GM19455 (cell line): ENCODE data around the gene SLC13A4.
"Not testable (repeated sequence)": the region's sequence is repeated elsewhere in the genome, so short reads cannot be mapped to it uniquely, and the experiment has no call there.

Source experiments
- ATAC-seq: cut with Tn5 transposase; IDR thresholded peaks from one replicate; pipeline ENCODE4 v1.9.1; 2021; ENCODE audit not compliant: unreplicated experiment

SLC13A4 gene

GRCh38 chr7:135753616-135754413 lies 25.8 kb upstream of the SLC13A4 start:
- ATAC-seq, result no peak

- ATAC-seq, result no peak
Measured at GRCh38 chr7:135748770-135749169, 20.8 kb upstream of the SLC13A4 start, which contains the start of gene FAM180A. Gene FAM180A, minus strand, starts transcription at chr7:135748813. Its CDS starts 233 bp downstream, at chr7:135748580.

DNA sequence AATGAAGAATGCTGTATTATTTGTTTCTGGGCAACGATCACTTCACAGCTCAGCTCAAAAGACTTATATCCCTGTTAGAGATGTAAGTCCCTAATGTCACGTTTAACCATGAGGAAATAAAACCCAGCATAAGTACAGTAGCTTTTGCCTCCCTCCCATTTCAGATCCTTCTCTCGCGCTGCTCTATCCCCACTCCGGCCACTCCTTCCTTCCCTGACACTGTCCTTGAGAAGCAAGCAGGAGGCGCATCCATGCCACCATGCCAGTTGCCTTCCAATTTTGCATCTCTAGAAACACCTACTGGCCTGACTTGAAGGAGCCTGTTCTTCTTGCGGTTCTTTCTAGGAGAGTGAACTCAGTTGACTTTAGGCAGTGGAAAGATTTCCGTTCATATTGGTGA lies 19.4 kb upstream of the SLC13A4 start:
- no peak for ATAC-seq

GRCh38 chr7:135745703-135746312 lies 17.8 kb upstream of the SLC13A4 start:
- ATAC-seq, result no peak

DNA sequence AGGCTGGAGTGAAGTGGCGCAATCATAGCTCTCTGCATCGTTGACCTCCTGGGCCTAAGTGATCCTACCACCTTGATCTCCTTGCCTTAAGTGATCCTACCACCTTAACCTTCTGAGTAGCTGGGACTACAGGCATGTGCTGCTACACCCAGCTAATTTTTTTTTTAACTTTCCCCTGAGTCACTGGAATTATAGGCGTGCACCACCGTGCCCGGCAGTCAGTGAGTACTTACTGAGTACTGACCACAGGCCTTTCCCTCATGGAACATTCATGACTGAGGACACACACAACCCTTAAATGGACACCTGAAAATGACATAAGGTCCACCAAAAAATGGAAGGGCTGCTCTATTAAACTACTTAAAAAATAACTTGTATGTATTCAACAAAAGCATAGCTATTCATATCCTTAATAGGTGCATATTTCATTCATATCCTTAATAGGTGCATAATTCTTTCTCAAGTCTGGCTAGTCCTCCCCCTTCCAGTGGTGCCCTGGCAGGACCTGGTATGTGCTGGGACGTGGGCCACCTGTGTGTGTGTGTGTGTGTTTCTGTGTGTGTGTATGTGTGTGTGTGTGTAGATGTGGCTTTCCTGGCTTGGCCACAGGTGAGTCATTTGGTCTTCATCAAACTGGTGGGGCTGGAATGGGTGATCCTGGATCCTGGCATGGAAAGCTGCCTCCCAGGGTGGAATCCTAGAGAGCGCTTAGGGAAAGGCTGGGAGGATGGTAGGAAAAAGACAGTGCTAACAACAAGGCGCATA lies 17.1 kb upstream of the SLC13A4 start:
- ATAC-seq, result no peak

DNA sequence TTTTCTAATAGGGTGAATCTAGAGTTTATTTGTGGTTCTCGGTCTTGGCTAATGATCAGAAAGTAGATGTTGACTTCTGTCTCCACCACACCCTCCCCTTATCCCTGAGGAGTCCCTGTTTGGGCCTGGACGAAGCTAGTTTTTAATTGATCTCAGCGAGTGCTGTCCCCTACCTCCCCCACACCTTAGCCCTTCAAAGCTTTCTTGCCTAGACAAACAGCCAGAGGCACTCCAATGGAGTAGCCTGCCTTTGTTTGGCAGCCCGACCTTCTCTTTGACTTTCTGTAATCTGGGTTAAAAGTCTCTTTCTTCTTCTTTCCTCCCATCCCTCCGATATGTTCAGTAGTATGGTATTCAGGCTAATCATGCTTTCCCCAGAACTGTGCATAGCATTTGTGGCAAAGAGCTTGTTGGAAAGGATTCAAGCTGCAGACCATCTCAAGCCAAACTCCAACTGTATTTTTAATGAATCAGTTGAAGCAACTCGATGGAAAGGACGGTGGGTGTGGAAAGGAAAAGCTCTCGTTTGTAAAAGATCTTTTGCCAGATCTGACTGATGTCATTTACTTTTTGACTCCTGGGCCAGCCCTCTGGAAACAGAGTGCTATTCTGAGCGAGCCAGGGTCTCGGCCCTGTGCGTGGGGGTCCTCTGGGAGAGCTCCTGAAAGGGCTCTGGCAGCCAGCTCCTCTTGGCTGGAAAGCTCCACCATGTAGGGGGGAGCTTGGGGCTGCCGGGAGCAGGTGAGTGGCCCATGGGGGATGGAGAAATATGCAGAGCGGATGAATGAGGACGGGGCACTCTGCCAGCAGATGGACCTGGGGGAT lies 16.1 kb upstream of the SLC13A4 start:
- ATAC-seq, result no peak

DNA sequence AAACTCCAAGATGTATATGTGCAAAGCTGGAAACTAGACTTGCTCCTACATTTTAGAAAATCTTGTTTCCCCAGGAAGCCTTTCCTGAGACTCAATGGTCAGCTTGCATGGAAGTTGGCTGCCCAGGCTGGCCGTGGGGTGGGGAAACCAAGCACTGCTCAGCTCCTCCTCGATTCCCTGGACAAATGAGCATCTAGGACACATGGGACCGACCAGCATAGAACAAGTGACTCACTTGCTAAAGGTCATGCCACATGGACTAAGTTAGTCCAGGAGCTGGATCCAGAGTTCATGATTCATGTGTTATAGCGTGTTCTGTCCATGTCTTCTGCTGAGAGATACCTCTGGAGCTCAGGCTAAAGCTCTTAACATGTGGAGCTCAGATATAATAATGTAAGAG lies 14.4 kb upstream of the SLC13A4 start:
- no peak for ATAC-seq

DNA sequence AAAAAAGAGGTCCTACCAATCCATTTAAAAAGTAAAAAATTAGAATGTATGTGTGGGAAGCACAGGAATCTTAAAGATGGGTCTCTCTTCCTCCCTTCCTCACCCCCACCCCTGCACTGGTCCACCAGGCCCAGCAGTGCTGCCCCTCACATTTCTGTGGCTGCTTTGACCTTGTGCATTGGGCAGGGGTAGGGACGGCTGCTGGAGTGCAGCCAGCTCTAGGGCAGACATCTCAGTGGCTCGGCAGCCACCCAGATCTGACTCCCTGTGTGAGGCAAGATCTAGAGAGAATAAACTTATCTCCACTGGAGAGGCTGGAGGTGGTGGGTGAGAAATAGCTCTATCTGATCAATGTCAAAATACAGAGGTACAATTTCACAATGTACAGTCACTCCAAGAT lies 13.9 kb upstream of the SLC13A4 start:
- ATAC-seq, result no peak

DNA sequence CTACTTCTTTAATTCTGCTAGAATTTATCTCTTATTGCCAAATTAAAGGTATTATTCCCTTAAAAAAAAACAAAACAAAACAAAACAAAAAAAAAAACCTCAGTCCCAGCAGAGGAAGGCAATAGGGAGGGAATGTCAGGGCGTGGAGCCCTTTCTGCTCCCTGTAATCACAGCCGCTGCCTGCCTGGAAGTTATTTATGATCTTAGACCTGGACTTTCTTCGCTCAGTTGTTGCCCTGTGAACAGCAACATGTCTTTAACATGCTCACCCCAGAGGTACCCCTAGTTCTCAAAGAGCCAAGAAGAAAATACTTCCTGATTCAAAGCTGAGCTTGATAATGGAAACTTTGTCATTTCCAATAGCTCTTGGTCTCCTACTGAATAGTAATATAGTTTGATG lies 12.9 kb upstream of the SLC13A4 start:
- no peak for ATAC-seq

GRCh38 chr7:135737306-135737647 lies 9.3 kb upstream of the SLC13A4 start:
- ATAC-seq, result not testable (repeated sequence)

- ATAC-seq, result no peak
Measured at GRCh38 chr7:135736586-135737305, 8.8 kb upstream of the SLC13A4 start.

DNA sequence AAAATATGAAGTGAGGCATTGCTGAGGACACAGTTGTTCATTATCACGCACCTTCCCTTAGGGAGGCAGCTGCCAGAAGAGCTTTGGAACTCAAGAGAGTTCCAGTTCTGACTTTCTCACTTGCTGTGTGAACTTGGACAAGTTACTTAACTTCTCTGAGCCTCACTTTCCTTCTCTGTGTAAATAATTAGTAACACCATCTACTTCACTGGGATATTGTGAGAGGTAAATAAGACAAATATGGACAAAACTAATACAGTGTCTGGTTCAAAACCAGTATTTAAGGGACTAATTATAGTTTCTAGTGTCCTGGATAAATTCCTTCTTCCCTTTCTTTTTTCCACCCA lies 6.3 kb upstream of the SLC13A4 start:
- ATAC-seq, result no peak

DNA sequence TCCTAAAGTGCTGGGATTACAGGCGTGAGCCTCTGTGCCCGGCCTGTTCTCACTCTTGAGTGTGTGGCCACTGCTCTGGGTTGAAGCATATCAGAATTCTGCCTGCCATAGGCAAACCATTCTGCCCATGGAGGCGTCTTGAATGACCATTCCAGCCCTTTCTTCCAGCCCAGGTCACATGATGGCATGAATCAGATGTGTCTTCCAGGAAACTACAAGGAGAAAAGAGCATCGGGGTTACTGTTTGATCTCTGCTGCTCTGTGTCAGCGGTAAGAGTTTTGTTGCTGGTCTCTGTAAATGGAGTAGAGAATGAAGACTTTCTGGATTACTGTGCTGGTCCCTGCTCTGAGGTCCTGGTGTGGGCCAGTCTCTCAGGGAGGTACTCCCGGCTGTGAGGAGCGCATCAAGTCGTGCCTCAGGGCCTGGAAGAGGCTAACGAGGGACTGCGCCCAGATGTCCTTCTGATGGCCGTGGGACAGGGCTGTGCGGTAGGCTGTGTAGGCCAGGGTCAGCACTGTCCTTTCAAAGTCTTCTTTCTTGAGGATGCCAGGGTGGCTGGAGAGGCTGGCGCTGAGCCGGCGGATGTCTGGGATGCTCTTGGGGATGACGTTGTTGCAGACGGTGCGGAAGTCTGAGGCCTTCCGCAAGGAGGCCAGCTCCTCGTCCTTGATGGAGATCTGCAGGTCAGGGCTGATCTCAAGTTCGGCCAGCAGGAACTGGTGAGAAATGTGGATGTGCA lies 5.8 kb upstream of the SLC13A4 start:
- no peak for ATAC-seq

GRCh38 chr7:135731131-135731530 lies 3.1 kb upstream of the SLC13A4 start:
- ATAC-seq, result no peak

DNA sequence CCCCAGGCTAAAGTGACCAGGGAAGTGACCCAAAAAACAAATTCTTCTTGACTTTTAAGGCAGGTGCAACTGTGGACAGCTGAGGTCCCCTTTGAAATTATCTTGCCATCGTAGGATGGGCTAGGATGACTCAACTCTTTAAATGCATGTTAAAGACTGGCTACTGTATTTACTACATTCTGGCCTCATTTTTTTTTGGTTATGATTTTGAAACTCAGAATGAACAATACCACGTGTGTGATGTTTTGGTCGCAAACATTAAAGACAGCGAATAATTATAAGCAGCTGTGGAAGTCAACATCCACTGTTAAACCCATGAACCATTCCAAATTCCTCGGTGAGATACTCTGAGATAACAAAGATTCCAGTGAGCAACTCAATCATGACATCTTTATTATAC lies 1.2 kb upstream of the SLC13A4 start:
- ATAC-seq, result no peak

DNA sequence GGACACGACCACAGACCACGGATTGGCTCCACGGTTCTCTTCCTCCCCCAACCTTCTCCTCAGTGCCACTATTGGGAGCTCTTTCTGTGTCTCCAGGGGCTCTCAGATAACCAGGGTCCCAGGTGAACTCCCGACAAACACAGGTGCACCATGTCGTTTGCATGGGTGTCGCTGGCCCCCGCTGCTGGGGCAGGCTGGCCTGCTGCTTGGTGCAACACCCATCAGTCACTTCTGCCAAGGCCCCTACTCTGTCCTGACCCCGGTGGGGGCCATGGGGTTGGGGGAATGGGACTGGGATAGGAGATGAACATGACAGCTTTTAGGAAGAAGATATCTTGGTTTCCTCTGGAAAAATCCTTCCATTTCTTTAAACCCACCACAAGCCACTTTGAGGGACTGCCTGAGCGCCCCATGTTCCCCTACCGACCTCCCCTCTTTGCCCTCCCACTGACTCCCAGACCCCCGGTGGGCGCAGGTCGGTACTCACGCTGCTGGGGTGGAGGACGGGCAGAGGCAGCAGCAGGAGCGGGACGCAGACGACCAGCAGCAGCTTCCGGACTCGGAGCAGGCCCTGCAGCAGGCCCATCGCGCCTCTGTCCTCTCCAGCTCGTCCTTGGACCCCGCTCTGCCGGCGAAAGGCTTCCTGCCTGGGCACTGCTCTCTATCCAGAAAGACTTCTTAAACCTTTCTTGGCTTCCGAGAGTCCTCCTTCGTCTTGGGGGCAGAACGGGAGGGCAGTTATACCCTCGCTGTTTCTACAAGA lies 894 bp downstream of the SLC13A4 start:
- ATAC-seq, result no peak

DNA sequence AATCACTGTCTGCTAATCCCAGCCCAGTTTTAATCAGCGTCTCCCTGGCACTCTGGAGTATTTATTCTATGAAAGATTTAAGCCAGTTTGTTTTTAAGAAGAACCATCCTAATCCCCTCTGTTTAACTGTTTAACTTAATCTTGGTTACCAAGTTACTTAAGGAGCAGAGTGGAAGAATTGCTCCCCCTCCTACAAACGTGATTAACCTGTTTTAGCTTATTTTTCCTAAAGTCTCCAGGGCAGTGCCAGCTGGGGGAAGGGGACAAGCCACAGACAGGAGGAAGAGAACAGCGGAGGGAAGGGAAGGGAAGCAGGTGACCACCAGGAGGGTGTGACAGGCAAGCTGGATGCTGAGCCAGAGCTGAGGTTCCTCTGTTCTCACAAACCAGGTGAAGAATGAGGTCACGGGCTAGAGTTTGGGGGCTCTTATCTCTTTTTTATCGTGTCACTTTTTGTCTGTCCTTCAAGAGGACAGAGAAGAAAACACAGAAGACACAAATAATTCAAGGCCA lies 1.7 kb downstream of the SLC13A4 start:
- no peak for ATAC-seq

GRCh38 chr7:135723411-135723810 lies 4.6 kb downstream of the SLC13A4 start:
- ATAC-seq, result no peak
